HepG2 (cell line): ENCODE results near the gene CORO7. TPM values are rescaled to one million over a fixed set of nuclear protein-coding genes. Genes with fewer than 3 reads are reported as not detected.
A peak's percentile ranks its signal among the peaks of the same experiment; 100 is the strongest.

Experiments used
- DPF2 ChIP-seq: sonication (generic); formaldehyde crosslinking; IDR thresholded peaks from 2 replicates; pipeline ENCODE4 v1.4.0; 2020; ENCODE audit warnings: mild to moderate bottlenecking, low read depth, missing genetic modification reagents, borderline replicate concordance
- HOXA3 ChIP-seq: sonication (generic); formaldehyde crosslinking; IDR thresholded peaks from 2 replicates; pipeline ENCODE4 v1.5.0; 2020; ENCODE audit warnings: missing genetic modification reagents
- LCORL ChIP-seq, 2 experiments: fragments of 450-650 bp in 1 of 2; sonication (generic) in 1 of 2; formaldehyde crosslinking in 1 of 2; IDR thresholded peaks; 2 replicates each; pipeline versions ENCODE4 v1.5.0 to v1.6.1; 2017 to 2020; ENCODE audit warnings: antibody characterized with exemption in 1 of 2, missing genetic modification reagents in 1 of 2
- PHF8 ChIP-seq: sonication (generic); formaldehyde crosslinking; IDR thresholded peaks from 2 replicates; pipeline ENCODE4 v1.5.0; 2020; ENCODE audit warnings: missing genetic modification reagents
- POLR2G ChIP-seq: fragments of 200-400 bp; formaldehyde crosslinking; IDR thresholded peaks from 2 replicates; pipeline ENCODE4 v1.6.1; 2018; ENCODE audit warnings: mild to moderate bottlenecking, low read depth, low read length, moderate library complexity
- RARA ChIP-seq: IDR thresholded peaks from 2 replicates; pipeline ENCODE4 v1.6.1; 2016; ENCODE audit warnings: missing genetic modification reagents, missing compliant biosample characterization
- RARG ChIP-seq: sonication (generic); formaldehyde crosslinking; IDR thresholded peaks from 2 replicates; pipeline ENCODE4 v1.4.0; 2020; ENCODE audit warnings: low read depth, mild to moderate bottlenecking, missing genetic modification reagents
- SPEN ChIP-seq: sonication (generic); formaldehyde crosslinking; IDR thresholded peaks from 2 replicates; pipeline ENCODE4 v1.5.1; 2020; ENCODE audit warnings: low read depth, mild to moderate bottlenecking, missing genetic modification reagents
- TAF1 ChIP-seq: sonication (generic); formaldehyde crosslinking; IDR thresholded peaks from 2 replicates; pipeline ENCODE4 v1.4.0; 2020; ENCODE audit warnings: missing genetic modification reagents
- TBX2 ChIP-seq: sonication (generic); formaldehyde crosslinking; IDR thresholded peaks from 2 replicates; pipeline ENCODE4 v1.5.0; 2020; ENCODE audit warnings: missing genetic modification reagents, mild to moderate bottlenecking, borderline replicate concordance
- THAP11 ChIP-seq: IDR thresholded peaks from 2 replicates; pipeline ENCODE4 v1.6.1; 2016; ENCODE audit warnings: missing biosample characterization, missing genetic modification reagents
- ZFX ChIP-seq: sonication (generic); formaldehyde crosslinking; IDR thresholded peaks from 2 replicates; pipeline ENCODE4 v1.4.0; 2020; ENCODE audit warnings: mild to moderate bottlenecking, low read depth, missing genetic modification reagents, moderate library complexity
- ZNF350 ChIP-seq: sonication (generic); formaldehyde crosslinking; IDR thresholded peaks from 2 replicates; pipeline ENCODE4 v1.4.0; 2020; ENCODE audit warnings: mild to moderate bottlenecking, low read depth, missing genetic modification reagents, borderline replicate concordance
- ZNF484 ChIP-seq: sonication (generic); formaldehyde crosslinking; IDR thresholded peaks from 2 replicates; pipeline ENCODE4 v1.5.1; 2020; ENCODE audit warnings: mild to moderate bottlenecking, low read depth, missing genetic modification reagents, borderline replicate concordance
- ZNF501 ChIP-seq: sonication (generic); formaldehyde crosslinking; IDR thresholded peaks from 2 replicates; pipeline ENCODE4 v1.5.1; 2020; ENCODE audit warnings: mild to moderate bottlenecking, moderate library complexity, missing genetic modification reagents
- ZNF543 ChIP-seq: sonication (generic); formaldehyde crosslinking; IDR thresholded peaks from 2 replicates; pipeline ENCODE4 v1.4.0; 2020; ENCODE audit warnings: mild to moderate bottlenecking, missing genetic modification reagents
- polyA plus RNA-seq, 8 experiments: library from polyadenylated mRNA; depleted of rRNA in 3 of 8; stranded (reverse) in 7 of 8; unstranded in 1 of 8; fragments of >200 nt; fragmentation: Illumina TruSeq in 4 of 8; extraction: Trizol in 4 of 8; gene quantifications; 2 replicates each; pipeline versions ENCODE4 v1.2.1 to v1.2.3, GENCODE V29; 2011 to 2016; ENCODE audit warnings: low read depth in 4 of 8, missing spikeins in 1 of 8, mixed read lengths in 1 of 8; ENCODE audit not compliant: insufficient read depth in 1 of 8
- total RNA-seq, 5 experiments: library from RNA; depleted of rRNA; stranded (reverse); fragments of >200 nt; fragmentation: Illumina TruSeq; extraction: Trizol; gene quantifications; 2 replicates each; pipeline ENCODE4 v1.2.3, GENCODE V29; 2016; ENCODE audit warnings: low read depth in 1 of 5
- TF ChIP-seq, protein P1 (sequence below): sonication (generic); formaldehyde crosslinking; IDR thresholded peaks from 2 replicates; pipeline ENCODE4 v1.4.0; 2020; ENCODE audit warnings: missing genetic modification reagents
- TF ChIP-seq, protein P2 (sequence below): IDR thresholded peaks from 2 replicates; pipeline ENCODE4 v1.6.1; 2016; ENCODE audit warnings: missing genetic modification reagents, missing compliant biosample characterization
- TF ChIP-seq, protein P3 (sequence below): sonication (generic); formaldehyde crosslinking; IDR thresholded peaks from 2 replicates; pipeline ENCODE4 v1.4.0; 2020; ENCODE audit warnings: missing genetic modification reagents, low read depth, mild to moderate bottlenecking, borderline replicate concordance
- TF ChIP-seq, protein P4 (sequence below): sonication (generic); formaldehyde crosslinking; IDR thresholded peaks from 2 replicates; pipeline ENCODE4 v1.5.1; 2020; ENCODE audit warnings: mild to moderate bottlenecking, missing genetic modification reagents, moderate library complexity

The CORO7 gene
- total and polyA plus RNA-seq, 2 of the 13 experiments (the other 11 are each of a cell fraction or from before 2014, with no cell fraction given) = 9.9 to 14.3 TPM

DNA sequence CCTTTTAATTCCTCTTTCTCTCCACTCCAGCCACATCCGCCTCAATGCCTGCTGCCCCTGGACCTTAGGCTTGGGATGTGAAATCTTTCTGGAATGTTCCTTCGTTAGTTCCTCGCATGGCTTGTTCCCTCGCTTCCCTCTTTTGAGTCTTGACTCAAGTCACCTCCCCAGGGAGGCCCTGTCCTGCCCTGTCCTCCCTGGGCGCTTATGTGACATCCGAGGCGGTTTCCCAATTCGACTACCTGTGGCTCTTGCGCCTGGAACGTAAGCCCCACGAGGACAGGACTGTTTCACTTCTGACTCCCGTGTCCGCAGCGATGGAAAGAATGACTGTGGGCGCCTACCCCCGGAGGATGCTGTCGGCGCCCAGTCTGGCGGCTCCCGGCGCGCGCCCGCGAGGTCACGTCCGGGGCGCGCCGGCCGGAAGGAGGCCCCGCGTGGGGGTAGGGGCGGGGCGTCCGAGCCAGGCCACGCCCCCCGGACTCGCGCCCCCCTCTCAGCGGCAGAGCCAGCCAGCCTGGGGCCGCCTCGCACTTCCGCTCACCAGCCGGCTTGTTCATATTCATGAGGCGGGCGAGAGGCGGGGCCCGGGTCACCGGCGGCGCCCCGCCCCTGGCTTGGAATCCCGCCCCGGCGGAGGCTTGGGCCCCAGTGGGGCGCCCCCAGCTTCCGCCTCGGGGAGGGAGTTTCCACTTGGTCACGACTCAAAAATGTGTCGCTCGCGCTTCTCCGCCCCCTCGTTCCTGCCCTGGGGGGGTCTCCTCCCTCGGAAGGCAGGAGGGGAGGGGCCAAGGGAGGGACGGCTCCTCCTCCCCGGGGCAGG, 109.0 kb downstream of the CORO7 start (continued):
- peak; percentile 53; the same call in 1 of the 2 replicates for TF ChIP-seq POLR2G
- TF ChIP-seq DPF2 (CRISPR knock-in tag) = no peak
- TF ChIP-seq ZNF484 = no peak
- TF ChIP-seq, protein P1, sequence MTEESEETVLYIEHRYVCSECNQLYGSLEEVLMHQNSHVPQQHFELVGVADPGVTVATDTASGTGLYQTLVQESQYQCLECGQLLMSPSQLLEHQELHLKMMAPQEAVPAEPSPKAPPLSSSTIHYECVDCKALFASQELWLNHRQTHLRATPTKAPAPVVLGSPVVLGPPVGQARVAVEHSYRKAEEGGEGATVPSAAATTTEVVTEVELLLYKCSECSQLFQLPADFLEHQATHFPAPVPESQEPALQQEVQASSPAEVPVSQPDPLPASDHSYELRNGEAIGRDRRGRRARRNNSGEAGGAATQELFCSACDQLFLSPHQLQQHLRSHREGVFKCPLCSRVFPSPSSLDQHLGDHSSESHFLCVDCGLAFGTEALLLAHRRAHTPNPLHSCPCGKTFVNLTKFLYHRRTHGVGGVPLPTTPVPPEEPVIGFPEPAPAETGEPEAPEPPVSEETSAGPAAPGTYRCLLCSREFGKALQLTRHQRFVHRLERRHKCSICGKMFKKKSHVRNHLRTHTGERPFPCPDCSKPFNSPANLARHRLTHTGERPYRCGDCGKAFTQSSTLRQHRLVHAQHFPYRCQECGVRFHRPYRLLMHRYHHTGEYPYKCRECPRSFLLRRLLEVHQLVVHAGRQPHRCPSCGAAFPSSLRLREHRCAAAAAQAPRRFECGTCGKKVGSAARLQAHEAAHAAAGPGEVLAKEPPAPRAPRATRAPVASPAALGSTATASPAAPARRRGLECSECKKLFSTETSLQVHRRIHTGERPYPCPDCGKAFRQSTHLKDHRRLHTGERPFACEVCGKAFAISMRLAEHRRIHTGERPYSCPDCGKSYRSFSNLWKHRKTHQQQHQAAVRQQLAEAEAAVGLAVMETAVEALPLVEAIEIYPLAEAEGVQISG (CRISPR knock-in tag) = peak; percentile 13; the same call in 1 of the 2 replicates
- peak; percentile 52 for TF ChIP-seq THAP11 (CRISPR knock-in tag)
- TF ChIP-seq, protein P2, sequence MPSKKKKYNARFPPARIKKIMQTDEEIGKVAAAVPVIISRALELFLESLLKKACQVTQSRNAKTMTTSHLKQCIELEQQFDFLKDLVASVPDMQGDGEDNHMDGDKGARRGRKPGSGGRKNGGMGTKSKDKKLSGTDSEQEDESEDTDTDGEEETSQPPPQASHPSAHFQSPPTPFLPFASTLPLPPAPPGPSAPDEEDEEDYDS = peak; percentile 35; the same call in 1 of the 2 replicates
- TF ChIP-seq, protein P3, sequence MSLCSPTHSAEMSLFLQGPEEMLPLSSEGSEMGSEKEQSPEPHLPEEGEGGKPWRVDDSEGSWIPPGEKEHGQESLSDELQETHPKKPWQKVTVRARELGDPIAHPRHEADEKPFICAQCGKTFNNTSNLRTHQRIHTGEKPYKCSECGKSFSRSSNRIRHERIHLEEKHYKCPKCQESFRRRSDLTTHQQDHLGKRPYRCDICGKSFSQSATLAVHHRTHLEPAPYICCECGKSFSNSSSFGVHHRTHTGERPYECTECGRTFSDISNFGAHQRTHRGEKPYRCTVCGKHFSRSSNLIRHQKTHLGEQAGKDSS (CRISPR knock-in tag) = no peak
- 0 out of 2 replicates have a peak, but pooled peaks have one; percentile 53 for TF ChIP-seq ZNF543 (CRISPR knock-in tag)
- TF ChIP-seq RARG = no peak
- no peak for TF ChIP-seq LCORL (IDR thresholded peaks at IDR 0.05)
- peak; percentile 12; the same call in 1 of the 2 replicates for TF ChIP-seq LCORL (CRISPR knock-in tag; IDR thresholded peaks at IDR 0.05)
- TF ChIP-seq ZNF350 (CRISPR knock-in tag) = 0 out of 2 replicates have a peak, but pooled peaks have one; percentile 26
- no peak for TF ChIP-seq ZNF501 (CRISPR knock-in tag)
- TF ChIP-seq TAF1 (CRISPR knock-in tag) = 0 out of 2 replicates have a peak, but pooled peaks have one; percentile 20
- TF ChIP-seq, protein P4, sequence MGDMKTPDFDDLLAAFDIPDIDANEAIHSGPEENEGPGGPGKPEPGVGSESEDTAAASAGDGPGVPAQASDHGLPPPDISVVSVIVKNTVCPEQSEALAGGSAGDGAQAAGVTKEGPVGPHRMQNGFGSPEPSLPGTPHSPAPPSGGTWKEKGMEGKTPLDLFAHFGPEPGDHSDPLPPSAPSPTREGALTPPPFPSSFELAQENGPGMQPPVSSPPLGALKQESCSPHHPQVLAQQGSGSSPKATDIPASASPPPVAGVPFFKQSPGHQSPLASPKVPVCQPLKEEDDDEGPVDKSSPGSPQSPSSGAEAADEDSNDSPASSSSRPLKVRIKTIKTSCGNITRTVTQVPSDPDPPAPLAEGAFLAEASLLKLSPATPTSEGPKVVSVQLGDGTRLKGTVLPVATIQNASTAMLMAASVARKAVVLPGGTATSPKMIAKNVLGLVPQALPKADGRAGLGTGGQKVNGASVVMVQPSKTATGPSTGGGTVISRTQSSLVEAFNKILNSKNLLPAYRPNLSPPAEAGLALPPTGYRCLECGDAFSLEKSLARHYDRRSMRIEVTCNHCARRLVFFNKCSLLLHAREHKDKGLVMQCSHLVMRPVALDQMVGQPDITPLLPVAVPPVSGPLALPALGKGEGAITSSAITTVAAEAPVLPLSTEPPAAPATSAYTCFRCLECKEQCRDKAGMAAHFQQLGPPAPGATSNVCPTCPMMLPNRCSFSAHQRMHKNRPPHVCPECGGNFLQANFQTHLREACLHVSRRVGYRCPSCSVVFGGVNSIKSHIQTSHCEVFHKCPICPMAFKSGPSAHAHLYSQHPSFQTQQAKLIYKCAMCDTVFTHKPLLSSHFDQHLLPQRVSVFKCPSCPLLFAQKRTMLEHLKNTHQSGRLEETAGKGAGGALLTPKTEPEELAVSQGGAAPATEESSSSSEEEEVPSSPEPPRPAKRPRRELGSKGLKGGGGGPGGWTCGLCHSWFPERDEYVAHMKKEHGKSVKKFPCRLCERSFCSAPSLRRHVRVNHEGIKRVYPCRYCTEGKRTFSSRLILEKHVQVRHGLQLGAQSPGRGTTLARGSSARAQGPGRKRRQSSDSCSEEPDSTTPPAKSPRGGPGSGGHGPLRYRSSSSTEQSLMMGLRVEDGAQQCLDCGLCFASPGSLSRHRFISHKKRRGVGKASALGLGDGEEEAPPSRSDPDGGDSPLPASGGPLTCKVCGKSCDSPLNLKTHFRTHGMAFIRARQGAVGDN (CRISPR knock-in tag) = peak; percentile 40
- peak; percentile 50 for TF ChIP-seq ZFX (CRISPR knock-in tag)
- TF ChIP-seq HOXA3 (CRISPR knock-in tag) = no peak; the same call in 1 of the 2 replicates
- peak; percentile 4; the same call in 1 of the 2 replicates for TF ChIP-seq RARA
- TF ChIP-seq TBX2 = peak; percentile 67
- no peak; the same call in 1 of the 2 replicates for TF ChIP-seq SPEN (CRISPR knock-in tag)
- peak; percentile 53; the same call in 1 of the 2 replicates for TF ChIP-seq PHF8 (CRISPR knock-in tag)
